Hepatocyte (in vitro differentiated cells): Measurements from ENCODE around the gene PTGES.

ENCODE experiments used
- EZH2 ChIP-seq: fragments of 200-600 bp; sonication (generic); IDR thresholded peaks from 2 replicates; pipeline ENCODE4 v1.6.1; 2016; ENCODE audit warnings: antibody characterized with exemption, mild to moderate bottlenecking, borderline replicate concordance
- TF ChIP-seq, protein P1 (sequence below): fragments of 200-600 bp; sonication (generic); IDR thresholded peaks from 2 replicates; pipeline ENCODE4 v1.5.1; 2016; ENCODE audit warnings: antibody characterized with exemption, mild to moderate bottlenecking; ENCODE audit not compliant: poor library complexity

GRCh38 chr9:129748249-129748648 is 4.6 kb downstream of the PTGES start:
- TF ChIP-seq EZH2: no peak
- TF ChIP-seq, protein P1, sequence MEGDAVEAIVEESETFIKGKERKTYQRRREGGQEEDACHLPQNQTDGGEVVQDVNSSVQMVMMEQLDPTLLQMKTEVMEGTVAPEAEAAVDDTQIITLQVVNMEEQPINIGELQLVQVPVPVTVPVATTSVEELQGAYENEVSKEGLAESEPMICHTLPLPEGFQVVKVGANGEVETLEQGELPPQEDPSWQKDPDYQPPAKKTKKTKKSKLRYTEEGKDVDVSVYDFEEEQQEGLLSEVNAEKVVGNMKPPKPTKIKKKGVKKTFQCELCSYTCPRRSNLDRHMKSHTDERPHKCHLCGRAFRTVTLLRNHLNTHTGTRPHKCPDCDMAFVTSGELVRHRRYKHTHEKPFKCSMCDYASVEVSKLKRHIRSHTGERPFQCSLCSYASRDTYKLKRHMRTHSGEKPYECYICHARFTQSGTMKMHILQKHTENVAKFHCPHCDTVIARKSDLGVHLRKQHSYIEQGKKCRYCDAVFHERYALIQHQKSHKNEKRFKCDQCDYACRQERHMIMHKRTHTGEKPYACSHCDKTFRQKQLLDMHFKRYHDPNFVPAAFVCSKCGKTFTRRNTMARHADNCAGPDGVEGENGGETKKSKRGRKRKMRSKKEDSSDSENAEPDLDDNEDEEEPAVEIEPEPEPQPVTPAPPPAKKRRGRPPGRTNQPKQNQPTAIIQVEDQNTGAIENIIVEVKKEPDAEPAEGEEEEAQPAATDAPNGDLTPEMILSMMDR: no peak
